Measurements from ENCODE around the gene CC2D1B.
"Not testable (repeated sequence)": the region's sequence is repeated elsewhere in the genome, so short reads cannot be mapped to it uniquely, and the experiment has no call there.

Gene CC2D1B

GRCh38 chr1:52365746-52366516, at the start of gene CC2D1B:
TSS of gene CC2D1B (minus strand) at chr1:52366205. CDS start at chr1:52364620, 1,585 bp downstream.
- DNase-seq: peak; percentile 99

- DNase-seq: no peak
Measured at GRCh38 chr1:52414942-52415341, 48.9 kb upstream of the CC2D1B start.

GRCh38 chr1:52413410-52413989, 47.5 kb upstream of the CC2D1B start:
- DNase-seq: no peak

- no peak for DNase-seq
Measured at GRCh38 chr1:52404975-52405338, 39.0 kb upstream of the CC2D1B start.

GRCh38 chr1:52404116-52404974, 38.3 kb upstream of the CC2D1B start, which contains the start of the genes ORC1 and PRPF38A:
TSS of gene ORC1 (minus strand) at chr1:52404423. CDS start at chr1:52402223, 2,200 bp downstream.
TSS of gene PRPF38A (plus strand) at chr1:52404602. CDS start at chr1:52404750, 148 bp downstream.
- peak; percentile 98 for DNase-seq

GRCh38 chr1:52403566-52404115, 37.6 kb upstream of the CC2D1B start:
- DNase-seq: peak; percentile 57

GRCh38 chr1:52402860-52403240, 36.8 kb upstream of the CC2D1B start:
- no peak for DNase-seq

GRCh38 chr1:52400131-52400530, 34.1 kb upstream of the CC2D1B start:
- DNase-seq: no peak

- no peak for DNase-seq
Measured at GRCh38 chr1:52399629-52400028, 33.6 kb upstream of the CC2D1B start.

GRCh38 chr1:52393174-52393573, 27.2 kb upstream of the CC2D1B start:
- no peak for DNase-seq

GRCh38 chr1:52386458-52386857, 20.5 kb upstream of the CC2D1B start:
- DNase-seq: no peak

GRCh38 chr1:52385376-52385775, 19.4 kb upstream of the CC2D1B start:
- DNase-seq: no peak

- DNase-seq: not testable (repeated sequence)
Measured at GRCh38 chr1:52369851-52370250, 3.8 kb upstream of the CC2D1B start.

GRCh38 chr1:52368383-52369172, 2.6 kb upstream of the CC2D1B start:
- DNase-seq: peak; percentile 66

- DNase-seq: no peak
Measured at GRCh38 chr1:52367272-52367671, 1.3 kb upstream of the CC2D1B start.

- no peak for DNase-seq
Measured at GRCh38 chr1:52366517-52366827, 467 bp upstream of the CC2D1B start.

GRCh38 chr1:52365071-52365745, 797 bp downstream of the CC2D1B start:
- peak; percentile 22 for DNase-seq

GRCh38 chr1:52364235-52364839, 1.7 kb downstream of the CC2D1B start:
- DNase-seq: no peak

GRCh38 chr1:52360595-52360968, 5.4 kb downstream of the CC2D1B start:
- no peak for DNase-seq

GRCh38 chr1:52359676-52360594, 6.1 kb downstream of the CC2D1B start:
- DNase-seq: no peak

Measured in activated naive CD4-positive, alpha-beta T cell treated with Interleukin-2 at 50 U/mL for 16 hours (primary cell).